ENCODE results near the gene RNF214.

DNA sequence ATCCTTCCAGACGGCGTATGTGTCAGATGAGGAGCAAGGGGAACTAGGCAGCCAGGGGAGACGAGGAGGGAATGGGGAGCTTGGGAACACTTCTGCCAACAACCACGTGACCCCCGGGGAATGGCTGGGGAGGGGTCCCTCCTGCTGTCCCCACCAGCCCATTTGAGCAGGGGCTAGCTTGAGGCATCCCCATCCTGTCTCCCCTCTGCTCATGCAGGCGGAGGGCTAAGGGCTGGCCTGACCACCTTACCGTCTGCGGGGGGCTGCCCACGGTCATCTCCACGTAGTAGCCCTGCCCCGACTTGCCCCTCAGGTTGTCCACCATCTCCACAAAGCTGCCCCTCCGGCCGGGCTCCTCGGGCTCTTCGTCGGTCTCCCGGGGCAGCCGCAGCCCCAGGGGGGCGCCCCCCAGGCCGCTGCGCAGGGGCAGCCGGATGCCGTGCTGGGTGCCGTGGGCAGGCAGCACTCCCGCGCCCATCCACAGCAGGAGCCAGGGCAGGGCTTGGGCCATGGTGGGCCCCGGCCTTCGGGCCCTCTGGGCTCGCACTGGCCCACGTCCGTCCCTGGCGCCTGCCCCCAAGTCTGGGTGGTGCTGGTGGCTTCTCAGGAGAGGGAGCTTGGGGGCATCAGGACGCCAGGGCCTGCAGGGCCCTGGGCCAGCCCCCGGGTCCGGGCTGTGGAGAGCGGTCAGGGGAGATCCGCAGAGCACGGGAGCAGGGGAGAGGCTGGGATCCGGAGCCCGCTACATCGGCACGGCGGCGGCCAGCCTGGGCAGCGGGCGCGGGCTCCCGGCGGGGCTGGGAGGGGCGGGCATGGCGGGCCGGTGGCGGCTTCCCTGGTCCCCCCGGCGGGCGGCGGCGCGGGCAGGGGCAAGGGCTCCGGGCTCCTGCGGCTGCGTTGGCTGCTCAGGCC, 83.1 kb downstream of the RNF214 start:
- TF ChIP-seq MAFK (IDR thresholded peaks at IDR 0.05; ENCODE audit: low read depth, low read length) (no peak), RFX5 (IDR thresholded peaks at IDR 0.05; ENCODE audit: low read depth, low read length) (no peak), RCOR1 (IDR thresholded peaks at IDR 0.05; ENCODE audit: insufficient replicate concordance, low read length) (no peak), MAZ (IDR thresholded peaks at IDR 0.05; ENCODE audit: borderline replicate concordance, low read depth, low read length) (no peak), CHD1 (IDR thresholded peaks at IDR 0.05; ENCODE audit: low read depth, low read length) (no peak)
- TF ChIP-seq, protein P1, sequence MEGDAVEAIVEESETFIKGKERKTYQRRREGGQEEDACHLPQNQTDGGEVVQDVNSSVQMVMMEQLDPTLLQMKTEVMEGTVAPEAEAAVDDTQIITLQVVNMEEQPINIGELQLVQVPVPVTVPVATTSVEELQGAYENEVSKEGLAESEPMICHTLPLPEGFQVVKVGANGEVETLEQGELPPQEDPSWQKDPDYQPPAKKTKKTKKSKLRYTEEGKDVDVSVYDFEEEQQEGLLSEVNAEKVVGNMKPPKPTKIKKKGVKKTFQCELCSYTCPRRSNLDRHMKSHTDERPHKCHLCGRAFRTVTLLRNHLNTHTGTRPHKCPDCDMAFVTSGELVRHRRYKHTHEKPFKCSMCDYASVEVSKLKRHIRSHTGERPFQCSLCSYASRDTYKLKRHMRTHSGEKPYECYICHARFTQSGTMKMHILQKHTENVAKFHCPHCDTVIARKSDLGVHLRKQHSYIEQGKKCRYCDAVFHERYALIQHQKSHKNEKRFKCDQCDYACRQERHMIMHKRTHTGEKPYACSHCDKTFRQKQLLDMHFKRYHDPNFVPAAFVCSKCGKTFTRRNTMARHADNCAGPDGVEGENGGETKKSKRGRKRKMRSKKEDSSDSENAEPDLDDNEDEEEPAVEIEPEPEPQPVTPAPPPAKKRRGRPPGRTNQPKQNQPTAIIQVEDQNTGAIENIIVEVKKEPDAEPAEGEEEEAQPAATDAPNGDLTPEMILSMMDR (conservative IDR thresholded peaks at IDR 0.05; ENCODE audit: low read depth, low read length): no peak
